SH-SY5Y (cell line): ENCODE data around the gene FSTL4.

Source experiments
- GATA2 ChIP-seq: IDR thresholded peaks from 2 replicates; pipeline ENCODE4 v1.6.1; 2011; ENCODE audit warnings: mild to moderate bottlenecking, low read depth, low read length
- GATA3 ChIP-seq: IDR thresholded peaks from 2 replicates; pipeline ENCODE4 v1.6.1; 2011; ENCODE audit warnings: low read depth, mild to moderate bottlenecking, low read length, moderate library complexity

DNA sequence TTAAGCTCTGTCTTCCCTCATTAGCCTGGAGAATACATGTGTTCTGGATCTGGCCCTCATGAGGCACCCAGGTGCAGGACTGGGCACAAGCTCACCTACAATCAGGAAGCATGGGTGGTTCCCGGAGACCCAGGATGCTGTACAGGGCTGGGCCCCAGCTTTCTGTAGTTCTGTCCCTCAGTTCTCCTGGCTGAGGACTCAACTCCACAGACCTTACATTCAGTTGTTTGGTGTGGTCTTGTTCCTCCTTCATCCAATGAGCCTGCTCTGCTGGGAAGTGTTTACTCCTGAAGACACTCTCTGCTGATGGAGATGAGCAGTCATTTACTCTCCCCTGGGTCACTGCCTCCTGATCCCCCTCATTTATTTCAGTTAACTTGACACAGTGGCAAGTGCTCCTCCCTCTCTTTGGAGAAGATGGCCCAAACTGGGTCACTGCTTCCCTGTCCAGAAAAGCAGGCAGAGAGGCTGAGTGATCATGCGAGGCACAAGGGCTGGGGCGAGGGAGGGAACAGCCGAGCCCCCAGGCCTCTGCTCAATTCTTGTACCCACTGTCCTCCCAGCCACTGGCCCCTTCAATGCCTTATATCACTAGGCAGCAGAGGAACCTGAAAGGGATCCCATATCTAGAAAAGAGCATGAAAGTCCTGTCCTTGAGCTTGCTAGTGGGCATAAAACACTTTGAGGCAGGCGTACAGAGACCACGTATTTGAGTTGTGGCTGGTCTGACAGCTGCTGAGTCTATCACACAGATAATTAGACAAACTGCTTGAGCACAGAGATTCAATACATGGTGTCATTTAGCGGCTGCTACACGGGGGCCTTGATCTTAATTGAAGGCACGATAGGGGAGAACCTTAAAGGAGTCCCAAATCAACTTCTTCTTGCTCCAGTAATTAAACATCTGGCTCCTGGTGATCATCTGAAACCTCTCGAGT is 221.7 kb downstream of the FSTL4 start:
- no peak for TF ChIP-seq GATA2
- no peak for TF ChIP-seq GATA3
